ENCODE results near the gene GEN1.

Gene GEN1

DNA sequence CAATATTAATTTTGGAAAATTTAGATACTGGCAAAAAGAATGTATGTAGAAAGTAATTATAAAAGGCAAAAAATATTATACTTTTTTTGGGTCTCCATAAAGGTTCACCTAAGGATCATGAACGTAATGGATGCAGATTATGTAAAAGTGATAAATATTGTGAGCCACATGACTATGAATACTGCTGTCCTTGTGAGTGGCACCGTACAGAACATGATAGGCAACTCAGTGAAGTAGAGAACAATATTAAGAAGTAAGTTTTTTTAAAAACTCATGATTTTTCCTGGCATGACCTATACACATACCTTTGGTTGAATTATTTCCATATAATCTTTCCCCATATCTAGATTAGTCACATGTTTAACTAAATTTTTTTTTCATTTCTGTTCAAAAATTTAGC, 18.6 kb downstream of the GEN1 start:
- in situ Hi-C loops (cut with MboI; ENCODE audit: low pct_unique_long_range_greater_than_20kb, low sequenced_read_pairs, unreplicated experiment) = no loop called here
- TF ChIP-seq, protein P1, sequence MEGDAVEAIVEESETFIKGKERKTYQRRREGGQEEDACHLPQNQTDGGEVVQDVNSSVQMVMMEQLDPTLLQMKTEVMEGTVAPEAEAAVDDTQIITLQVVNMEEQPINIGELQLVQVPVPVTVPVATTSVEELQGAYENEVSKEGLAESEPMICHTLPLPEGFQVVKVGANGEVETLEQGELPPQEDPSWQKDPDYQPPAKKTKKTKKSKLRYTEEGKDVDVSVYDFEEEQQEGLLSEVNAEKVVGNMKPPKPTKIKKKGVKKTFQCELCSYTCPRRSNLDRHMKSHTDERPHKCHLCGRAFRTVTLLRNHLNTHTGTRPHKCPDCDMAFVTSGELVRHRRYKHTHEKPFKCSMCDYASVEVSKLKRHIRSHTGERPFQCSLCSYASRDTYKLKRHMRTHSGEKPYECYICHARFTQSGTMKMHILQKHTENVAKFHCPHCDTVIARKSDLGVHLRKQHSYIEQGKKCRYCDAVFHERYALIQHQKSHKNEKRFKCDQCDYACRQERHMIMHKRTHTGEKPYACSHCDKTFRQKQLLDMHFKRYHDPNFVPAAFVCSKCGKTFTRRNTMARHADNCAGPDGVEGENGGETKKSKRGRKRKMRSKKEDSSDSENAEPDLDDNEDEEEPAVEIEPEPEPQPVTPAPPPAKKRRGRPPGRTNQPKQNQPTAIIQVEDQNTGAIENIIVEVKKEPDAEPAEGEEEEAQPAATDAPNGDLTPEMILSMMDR (IDR thresholded peaks at IDR 0.05; ENCODE audit: extremely low read depth, insufficient read depth, missing control alignments) = no peak

DNA sequence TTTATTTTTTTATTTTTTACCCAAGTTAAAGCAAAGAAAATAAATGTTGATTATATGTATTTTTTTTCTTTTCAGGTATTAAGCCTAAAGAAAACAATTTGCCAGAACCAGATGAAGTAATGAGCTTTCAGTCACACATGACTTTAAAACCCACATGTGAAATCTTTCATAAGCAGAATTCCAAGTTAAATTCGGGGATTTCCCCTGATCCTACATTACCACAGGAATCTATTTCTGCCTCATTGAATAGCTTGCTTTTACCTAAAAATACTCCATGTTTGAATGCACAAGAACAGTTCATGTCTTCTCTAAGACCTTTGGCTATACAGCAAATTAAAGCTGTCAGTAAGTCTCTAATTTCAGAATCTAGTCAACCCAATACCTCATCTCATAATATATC, 26.6 kb downstream of the GEN1 start:
- in situ Hi-C loops (cut with MboI; ENCODE audit: low pct_unique_long_range_greater_than_20kb, low sequenced_read_pairs, unreplicated experiment) = no loop called here
- TF ChIP-seq, protein P1 (IDR thresholded peaks at IDR 0.05; ENCODE audit: extremely low read depth, insufficient read depth, missing control alignments) = no peak

More for the DNA sequence above, 18.6 kb downstream of the GEN1 start:
- DNase-seq (ENCODE audit: low spot score) = no peak

DNA sequence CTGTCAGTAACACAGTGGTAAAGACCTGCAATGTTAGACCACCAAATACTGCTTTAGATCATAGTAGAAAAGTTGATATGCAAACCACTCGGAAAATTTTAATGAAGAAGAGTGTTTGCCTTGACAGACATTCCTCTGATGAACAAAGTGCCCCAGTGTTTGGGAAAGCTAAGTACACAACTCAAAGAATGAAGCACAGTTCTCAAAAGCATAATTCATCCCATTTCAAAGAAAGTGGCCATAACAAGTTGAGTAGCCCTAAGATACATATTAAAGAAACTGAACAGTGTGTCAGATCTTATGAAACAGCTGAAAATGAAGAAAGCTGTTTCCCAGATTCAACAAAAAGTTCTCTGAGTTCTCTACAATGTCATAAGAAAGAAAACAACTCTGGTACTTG, 27.5 kb downstream of the GEN1 start:
- no peak for DNase-seq (ENCODE audit: low spot score)
- TF ChIP-seq, protein P1 (IDR thresholded peaks at IDR 0.05; ENCODE audit: extremely low read depth, insufficient read depth, missing control alignments) = no peak
- in situ Hi-C loops (cut with MboI; ENCODE audit: low pct_unique_long_range_greater_than_20kb, low sequenced_read_pairs, unreplicated experiment) = no loop called here

More for the DNA sequence above, 26.6 kb downstream of the GEN1 start:
- DNase-seq (ENCODE audit: low spot score) = no peak

DNA sequence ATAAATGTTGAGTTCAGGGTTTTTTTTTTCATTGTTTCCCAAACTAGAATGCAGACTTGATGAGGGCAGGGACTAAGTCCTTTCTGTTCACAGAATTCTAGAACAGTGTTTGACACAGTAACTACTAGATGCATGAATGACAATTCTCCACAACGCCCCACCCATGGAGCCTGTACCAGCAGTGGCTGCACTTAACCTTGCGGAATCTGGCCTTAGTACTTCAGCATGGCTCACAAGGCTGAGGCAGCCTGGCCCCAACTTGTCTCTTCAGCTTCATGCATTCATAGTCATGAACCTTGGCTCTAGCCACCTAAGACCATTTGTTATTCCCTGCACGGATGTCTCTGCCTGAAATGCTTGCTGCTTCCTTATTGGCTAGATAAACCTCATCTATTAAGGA, 32.8 kb downstream of the GEN1 start:
- in situ Hi-C loops (cut with MboI; ENCODE audit: low pct_unique_long_range_greater_than_20kb, low sequenced_read_pairs, unreplicated experiment) = no loop called here
- TF ChIP-seq, protein P1 (IDR thresholded peaks at IDR 0.05; ENCODE audit: extremely low read depth, insufficient read depth, missing control alignments) = no peak
- no peak for DNase-seq (ENCODE audit: low spot score)

DNA sequence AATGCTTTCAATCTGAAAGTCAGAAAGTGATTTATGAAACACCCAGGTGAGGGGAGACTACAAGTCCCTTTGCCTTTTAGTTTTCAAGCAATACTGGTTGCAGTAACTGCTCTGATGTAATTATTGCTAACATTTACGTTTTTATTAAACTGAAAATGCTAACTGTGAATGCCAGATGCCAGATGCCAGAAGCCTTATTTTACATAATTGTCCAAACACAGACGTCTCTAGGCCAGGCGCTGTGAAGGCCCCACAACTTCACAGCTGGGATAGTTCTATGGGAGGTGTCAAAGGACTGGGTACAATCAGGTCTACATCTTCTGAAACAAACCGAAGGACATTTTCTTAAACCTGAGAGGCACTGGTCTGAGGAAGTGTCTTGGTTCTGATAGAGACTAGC, 34.8 kb downstream of the GEN1 start:
- no peak for DNase-seq (ENCODE audit: low spot score)
- TF ChIP-seq, protein P1 (IDR thresholded peaks at IDR 0.05; ENCODE audit: extremely low read depth, insufficient read depth, missing control alignments) = no peak
- in situ Hi-C loops (cut with MboI; ENCODE audit: low pct_unique_long_range_greater_than_20kb, low sequenced_read_pairs, unreplicated experiment) = no loop called here

DNA sequence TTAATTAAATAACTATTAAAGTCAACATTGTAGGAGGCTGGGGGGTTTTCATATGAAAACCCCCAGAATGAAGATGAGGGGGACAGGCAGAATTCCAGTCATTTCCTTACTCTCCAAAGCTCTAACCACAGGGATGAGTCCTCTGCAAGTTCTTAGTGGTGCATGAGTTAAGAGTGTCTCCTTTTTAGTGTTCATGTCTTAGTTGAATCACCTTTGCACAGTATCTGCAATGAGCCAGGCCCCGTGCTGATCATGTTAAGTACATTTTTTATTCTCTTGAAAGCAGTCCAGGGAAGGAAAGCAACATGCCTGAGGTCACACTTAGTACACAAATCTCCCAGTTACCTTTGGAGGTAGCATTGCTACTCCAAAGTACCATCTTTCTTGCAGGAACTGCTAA, 36.6 kb downstream of the GEN1 start:
- DNase-seq (ENCODE audit: low spot score) = no peak
- in situ Hi-C loops (cut with MboI; ENCODE audit: low pct_unique_long_range_greater_than_20kb, low sequenced_read_pairs, unreplicated experiment) = no loop called here
- TF ChIP-seq, protein P1 (IDR thresholded peaks at IDR 0.05; ENCODE audit: extremely low read depth, insufficient read depth, missing control alignments) = no peak
